Measurements from ENCODE around the gene TRIM62. TPM values are rescaled to one million over a fixed set of nuclear protein-coding genes. Genes with fewer than 3 reads are reported as not detected.

TRIM62 gene
- total RNA-seq, result 4.5 TPM
- long read RNA-seq, transcript TRIM62-201 (5 exons, 3,437 nt), result major isoform, 7 of 12 reads
- long read RNA-seq, partial matches to known transcripts, result 2 of 12 reads
- long read RNA-seq, other reads (novel, unspliced or antisense), result 3 of 12 reads

GRCh38 chr1:33181921-33182341 is at the start of gene TRIM62:
TSS of gene TRIM62 (minus strand) at chr1:33182043. CDS start at chr1:33181432, 611 bp downstream.
- Histone ChIP-seq H3K27me3 (no peaks in the 10 kb centered on the region), H3K4me3 (peak within 1 kb of the TSS; percentile 64), H3K4me1 (peaks cover 8% of the 10 kb centered on the region), H3K36me3 (no peaks in the 10 kb centered on the region), H3K27ac (peak within 1 kb of the TSS; percentile 26), H3K9me3 (no peaks in the 10 kb centered on the region)
- intact Hi-C loops (cut with DNase I), result no loop called here
- DNase-seq, result peak; percentile 94
- ATAC-seq, result peak; percentile 94
- no peak for TF ChIP-seq CTCF (IDR thresholded peaks at IDR 0.05)

GRCh38 chr1:33231166-33231565 is 49.3 kb upstream of the TRIM62 start:
- no peak for ATAC-seq
- TF ChIP-seq CTCF (IDR thresholded peaks at IDR 0.05), result no peak
- no peaks in the 10 kb centered on the region for H3K9me3 ChIP-seq

GRCh38 chr1:33228935-33229487 is 47.2 kb upstream of the TRIM62 start:
- TF ChIP-seq CTCF (IDR thresholded peaks at IDR 0.05), result no peak
- no peak overlapping the region for H3K27ac ChIP-seq
- H3K4me3 ChIP-seq, result no peak overlapping the region
- H3K36me3 ChIP-seq, result no peaks in the 10 kb centered on the region
- no peak for DNase-seq
- intact Hi-C loops (cut with DNase I), result no loop called here
- no peaks in the 10 kb centered on the region for H3K9me3 ChIP-seq
- H3K4me1 ChIP-seq, result no peaks in the 10 kb centered on the region
- peak; percentile 46 for ATAC-seq
- no peaks in the 10 kb centered on the region for H3K27me3 ChIP-seq

More at GRCh38 chr1:33231166-33231565, 49.3 kb upstream of the TRIM62 start:
- peaks cover 6% of the 10 kb centered on the region for H3K4me1 ChIP-seq
- no peak overlapping the region for H3K27ac ChIP-seq
- intact Hi-C loops (cut with DNase I), result no loop called here
- no peaks in the 10 kb centered on the region for H3K27me3 ChIP-seq
- H3K36me3 ChIP-seq, result no peaks in the 10 kb centered on the region
- H3K4me3 ChIP-seq, result no peak overlapping the region
- DNase-seq, result no peak

GRCh38 chr1:33225586-33225985 is 43.7 kb upstream of the TRIM62 start:
- intact Hi-C loops (cut with DNase I), result no loop called here
- ATAC-seq, result no peak
- H3K4me1 ChIP-seq, result peaks cover 7% of the 10 kb centered on the region
- no peak overlapping the region for H3K27ac ChIP-seq
- no peaks in the 10 kb centered on the region for H3K36me3 ChIP-seq
- no peaks in the 10 kb centered on the region for H3K27me3 ChIP-seq
- no peaks in the 10 kb centered on the region for H3K9me3 ChIP-seq
- DNase-seq, result no peak
- H3K4me3 ChIP-seq, result no peak overlapping the region
- no peak for TF ChIP-seq CTCF (IDR thresholded peaks at IDR 0.05)

GRCh38 chr1:33224166-33224707 is 42.4 kb upstream of the TRIM62 start:
- no peaks in the 10 kb centered on the region for H3K9me3 ChIP-seq

More at GRCh38 chr1:33224166-33224707, 42.4 kb upstream of the TRIM62 start:
- no peaks in the 10 kb centered on the region for H3K27me3 ChIP-seq
- H3K4me1 ChIP-seq, result peaks cover 7% of the 10 kb centered on the region
- no peak for DNase-seq
- no peak for TF ChIP-seq CTCF (IDR thresholded peaks at IDR 0.05)
- H3K36me3 ChIP-seq, result no peaks in the 10 kb centered on the region
- no peak overlapping the region for H3K4me3 ChIP-seq
- no peak overlapping the region for H3K27ac ChIP-seq
- intact Hi-C loops (cut with DNase I), result no loop called here
- ATAC-seq, result no peak
